GM23338 (cell line): ENCODE data around the gene EIF4G3.

Experiments
- CREB1 ChIP-seq: fragments of 250-450 bp; sonication (Bioruptor Pico); IDR thresholded peaks from 2 replicates; pipeline ENCODE4 v1.5.0; 2020; ENCODE audit warnings: low read depth, mild to moderate bottlenecking, moderate library complexity
- ETS1 ChIP-seq: IDR thresholded peaks from 2 replicates; pipeline ENCODE4 v1.6.1; 2016; ENCODE audit warnings: antibody characterized with exemption
- EZH2 ChIP-seq: fragments of 200-600 bp; sonication (generic); IDR thresholded peaks from one replicate; pipeline ENCODE4 v1.8.0; 2017; ENCODE audit warnings: antibody characterized with exemption, mild to moderate bottlenecking, low read depth; ENCODE audit not compliant: unreplicated experiment
- EZH2phosphoT487 ChIP-seq: fragments of 200-600 bp; sonication (generic); IDR thresholded peaks from one replicate; pipeline ENCODE4 v1.8.1; 2018; ENCODE audit warnings: antibody characterized with exemption; ENCODE audit not compliant: unreplicated experiment
- JUNB ChIP-seq: IDR thresholded peaks from one replicate; pipeline ENCODE4 v1.6.1; 2016; ENCODE audit warnings: antibody characterized with exemption; ENCODE audit not compliant: unreplicated experiment
- NANOG ChIP-seq: IDR thresholded peaks from 2 replicates; pipeline ENCODE4 v1.6.1; 2016; ENCODE audit warnings: antibody characterized with exemption, borderline replicate concordance
- POLR2AphosphoS5 ChIP-seq: IDR thresholded peaks from 2 replicates; pipeline ENCODE4 v1.6.1; 2016; ENCODE audit warnings: antibody characterized with exemption, low read depth
- REST ChIP-seq: IDR thresholded peaks from one replicate; pipeline ENCODE4 v1.6.1; 2018; ENCODE audit warnings: antibody characterized with exemption; ENCODE audit not compliant: unreplicated experiment
- ZNF114 ChIP-seq: fragments of 250-450 bp; sonication (Bioruptor Pico); IDR thresholded peaks from 2 replicates; pipeline ENCODE4 v1.5.0; 2020; ENCODE audit warnings: mild to moderate bottlenecking, moderate library complexity
- TF ChIP-seq, protein P1 (sequence below), 2 experiments: fragments of 200-600 bp in 1 of 2; sonication (generic) in 1 of 2; conservative IDR thresholded peaks; 2 replicates each; pipeline versions ENCODE4 v1.5.1 to v1.6.1; 2016 to 2017; ENCODE audit warnings: antibody characterized with exemption in 2 of 2, low read depth in 2 of 2, mild to moderate bottlenecking in 2 of 2, moderate library complexity in 1 of 2

DNA sequence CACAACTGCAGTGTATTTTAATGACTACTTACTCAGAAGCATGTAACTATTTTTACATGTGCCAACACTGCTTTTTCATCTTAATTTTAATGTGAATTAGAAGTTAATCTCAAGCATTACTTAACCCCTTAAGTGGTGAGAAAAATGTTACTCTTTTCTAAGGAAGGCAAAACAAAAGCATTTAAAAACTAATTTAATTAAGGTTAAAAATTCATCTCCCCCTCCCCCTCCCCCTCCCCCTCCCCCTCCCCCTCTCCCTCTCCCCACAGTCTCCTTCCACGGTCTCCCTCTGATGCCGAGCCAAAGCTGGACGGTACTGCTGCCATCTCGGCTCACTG is 362.2 kb downstream of the EIF4G3 start:
- TF ChIP-seq POLR2AphosphoS5 (no peak), CREB1 (CRISPR knock-in tag) (no peak), EZH2phosphoT487 (no peak), ETS1 (no peak), REST (no peak), JUNB (no peak), ZNF114 (CRISPR knock-in tag) (no peak), NANOG (no peak), EZH2 (no peak)
- TF ChIP-seq, protein P1, sequence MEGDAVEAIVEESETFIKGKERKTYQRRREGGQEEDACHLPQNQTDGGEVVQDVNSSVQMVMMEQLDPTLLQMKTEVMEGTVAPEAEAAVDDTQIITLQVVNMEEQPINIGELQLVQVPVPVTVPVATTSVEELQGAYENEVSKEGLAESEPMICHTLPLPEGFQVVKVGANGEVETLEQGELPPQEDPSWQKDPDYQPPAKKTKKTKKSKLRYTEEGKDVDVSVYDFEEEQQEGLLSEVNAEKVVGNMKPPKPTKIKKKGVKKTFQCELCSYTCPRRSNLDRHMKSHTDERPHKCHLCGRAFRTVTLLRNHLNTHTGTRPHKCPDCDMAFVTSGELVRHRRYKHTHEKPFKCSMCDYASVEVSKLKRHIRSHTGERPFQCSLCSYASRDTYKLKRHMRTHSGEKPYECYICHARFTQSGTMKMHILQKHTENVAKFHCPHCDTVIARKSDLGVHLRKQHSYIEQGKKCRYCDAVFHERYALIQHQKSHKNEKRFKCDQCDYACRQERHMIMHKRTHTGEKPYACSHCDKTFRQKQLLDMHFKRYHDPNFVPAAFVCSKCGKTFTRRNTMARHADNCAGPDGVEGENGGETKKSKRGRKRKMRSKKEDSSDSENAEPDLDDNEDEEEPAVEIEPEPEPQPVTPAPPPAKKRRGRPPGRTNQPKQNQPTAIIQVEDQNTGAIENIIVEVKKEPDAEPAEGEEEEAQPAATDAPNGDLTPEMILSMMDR (conservative IDR thresholded peaks at IDR 0.05; ENCODE audit: low read depth in 2 of 2), result no peak
